Activated naive CD8-positive, alpha-beta T cell (primary cell): ENCODE data around the gene FBXL5.

ENCODE experiments used
- H3K27ac Mint-ChIP-seq: one replicate; pipeline ENCODE4 v1.8.0; 2021; ENCODE audit warnings: mixed read lengths
- H3K27me3 Mint-ChIP-seq: one replicate; pipeline ENCODE4 v1.8.0; 2021; ENCODE audit warnings: mixed read lengths
- H3K36me3 Mint-ChIP-seq: one replicate; pipeline ENCODE4 v1.8.0; 2021; ENCODE audit warnings: mixed read lengths
- H3K4me1 Mint-ChIP-seq: one replicate; pipeline ENCODE4 v1.8.0; 2021; ENCODE audit warnings: low read depth, mixed read lengths
- H3K4me3 Mint-ChIP-seq: one replicate; pipeline ENCODE4 v1.8.0; 2021; ENCODE audit warnings: mild to moderate bottlenecking, mixed read lengths
- H3K9me3 Mint-ChIP-seq: one replicate; pipeline ENCODE4 v1.8.0; 2021; ENCODE audit warnings: low read depth, mixed read lengths

The FBXL5 gene

DNA sequence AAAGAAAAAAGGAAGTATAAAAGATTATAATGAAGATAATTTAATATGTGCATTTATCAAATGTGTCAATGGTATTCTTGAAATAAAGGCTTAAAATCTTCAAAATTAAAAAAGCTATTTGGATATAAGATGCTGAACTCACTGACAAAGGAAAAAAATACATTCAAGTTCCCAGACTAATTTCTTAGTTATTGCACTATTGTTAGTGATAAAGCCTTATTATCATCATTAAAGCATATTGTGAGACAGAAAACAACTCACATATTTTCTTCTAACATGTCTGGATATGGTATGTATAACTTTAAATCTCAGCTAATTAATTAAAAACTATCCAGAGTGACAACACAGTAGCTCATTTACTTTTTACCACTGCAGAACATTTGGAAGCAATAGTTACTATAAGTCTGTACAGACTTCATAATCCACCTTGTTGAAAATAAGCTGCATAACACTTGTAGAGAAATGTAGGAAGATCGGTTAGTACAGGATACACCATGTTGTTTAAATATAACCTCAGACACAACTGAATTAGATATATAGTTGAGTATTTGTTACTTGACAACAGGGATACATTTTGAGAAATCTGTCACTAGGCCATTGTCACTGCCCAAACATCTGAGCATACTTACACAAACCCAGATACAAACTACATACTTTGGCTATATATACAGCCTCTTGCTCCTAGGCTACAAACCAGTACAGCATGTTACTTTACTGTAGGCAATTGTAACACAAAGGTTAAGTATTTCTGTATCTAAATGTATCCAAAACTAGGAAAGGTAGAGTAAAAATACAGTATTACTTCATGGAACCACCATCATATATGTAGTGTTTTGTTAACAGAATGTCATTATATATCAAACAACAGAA, 13.6 kb upstream of the FBXL5 start:
- Mint-ChIP-seq H3K4me1 (no peaks in the 10 kb centered on the region), H3K27ac (no peak overlapping the region), H3K27me3 (no peaks in the 10 kb centered on the region), H3K9me3 (no peaks in the 10 kb centered on the region), H3K4me3 (no peak overlapping the region), H3K36me3 (no peaks in the 10 kb centered on the region)

DNA sequence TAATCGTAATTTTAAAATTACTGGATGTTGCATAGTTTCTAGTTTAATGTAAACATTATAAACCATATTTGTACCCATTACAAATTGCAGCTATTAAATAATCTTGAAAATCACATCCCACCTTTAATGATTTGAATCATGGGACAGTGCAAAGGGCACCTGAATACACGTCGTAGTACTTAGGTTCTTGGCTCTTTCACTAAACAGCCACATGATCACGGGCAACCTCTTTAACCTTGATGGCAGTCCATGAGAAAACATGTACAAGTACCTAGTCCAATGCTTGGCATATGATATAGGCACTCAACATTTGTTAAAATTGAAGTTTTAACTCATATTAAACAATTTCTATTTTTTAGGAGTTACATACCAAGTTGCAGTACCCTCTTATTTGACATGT, 11.8 kb upstream of the FBXL5 start:
- no peaks in the 10 kb centered on the region for H3K36me3 Mint-ChIP-seq
- no peak overlapping the region for H3K4me3 Mint-ChIP-seq
- no peaks in the 10 kb centered on the region for H3K27me3 Mint-ChIP-seq
- no peak overlapping the region for H3K27ac Mint-ChIP-seq
- no peaks in the 10 kb centered on the region for H3K4me1 Mint-ChIP-seq
- H3K9me3 Mint-ChIP-seq = no peaks in the 10 kb centered on the region

- no peaks in the 10 kb centered on the region for H3K4me1 Mint-ChIP-seq
- H3K9me3 Mint-ChIP-seq = no peaks in the 10 kb centered on the region
- H3K36me3 Mint-ChIP-seq = no peaks in the 10 kb centered on the region
- no peak overlapping the region for H3K27ac Mint-ChIP-seq
- H3K27me3 Mint-ChIP-seq = no peaks in the 10 kb centered on the region
- no peak overlapping the region for H3K4me3 Mint-ChIP-seq
Measured at GRCh38 chr4:15665753-15666365, 10.7 kb upstream of the FBXL5 start.

GRCh38 chr4:15659768-15660570, 4.8 kb upstream of the FBXL5 start:
- H3K27ac Mint-ChIP-seq = no peak overlapping the region
- no peak overlapping the region for H3K4me3 Mint-ChIP-seq
- peaks cover 13% of the 10 kb centered on the region for H3K4me1 Mint-ChIP-seq
- H3K27me3 Mint-ChIP-seq = no peaks in the 10 kb centered on the region
- no peaks in the 10 kb centered on the region for H3K36me3 Mint-ChIP-seq
- no peaks in the 10 kb centered on the region for H3K9me3 Mint-ChIP-seq

DNA sequence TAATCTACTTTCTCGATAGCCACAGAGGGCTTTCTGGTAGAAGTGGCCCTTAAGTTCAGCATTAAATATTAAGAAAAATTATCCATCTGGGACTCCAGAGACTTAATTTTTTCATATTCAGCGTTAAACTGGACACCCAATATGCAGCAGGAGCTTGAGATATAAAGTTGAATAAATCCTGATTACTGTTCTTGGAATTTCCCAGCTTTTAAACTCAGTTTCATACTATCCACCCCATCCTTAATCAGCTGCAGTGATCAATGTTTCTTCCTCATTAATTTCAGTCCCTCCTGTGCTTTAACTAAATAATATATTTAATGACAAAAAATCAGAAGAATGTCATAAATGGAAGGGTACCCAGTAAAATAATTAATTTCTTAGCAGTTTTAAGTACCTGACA, 3.6 kb upstream of the FBXL5 start:
- H3K36me3 Mint-ChIP-seq = no peaks in the 10 kb centered on the region
- no peak overlapping the region for H3K27ac Mint-ChIP-seq
- H3K9me3 Mint-ChIP-seq = no peaks in the 10 kb centered on the region
- H3K4me3 Mint-ChIP-seq = no peak overlapping the region
- no peaks in the 10 kb centered on the region for H3K27me3 Mint-ChIP-seq
- H3K4me1 Mint-ChIP-seq = peaks cover 20% of the 10 kb centered on the region

DNA sequence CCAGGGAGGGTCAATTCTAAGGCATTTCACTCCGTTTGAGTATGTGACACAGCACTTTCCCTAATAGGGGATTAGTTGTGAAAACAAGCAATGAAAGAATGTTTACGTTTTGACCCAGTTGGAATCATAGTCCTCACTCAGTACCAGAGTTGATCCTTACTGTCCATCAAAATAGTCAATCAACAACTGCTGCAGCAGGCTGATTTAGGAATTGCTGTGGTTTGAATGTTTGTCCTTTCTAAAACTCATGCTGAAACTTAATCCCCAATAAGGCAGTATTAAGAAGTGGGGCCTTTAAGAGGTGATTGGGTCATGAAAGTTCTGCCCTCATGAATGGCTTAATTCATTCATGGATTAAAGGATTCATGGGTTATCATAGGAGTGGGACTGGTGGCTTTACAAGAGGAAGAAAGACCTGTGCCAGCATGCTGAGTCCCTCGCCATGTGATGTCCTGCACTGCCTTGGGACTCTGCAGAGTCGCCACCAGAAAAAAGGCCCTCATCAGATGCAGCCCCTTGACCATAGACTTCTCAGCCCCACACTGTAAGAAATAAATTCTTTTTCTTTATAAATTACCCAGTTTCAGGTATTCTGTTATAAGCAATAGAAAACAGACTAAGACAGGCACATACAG, 3.1 kb upstream of the FBXL5 start:
- H3K4me1 Mint-ChIP-seq = peaks cover 25% of the 10 kb centered on the region
- H3K27ac Mint-ChIP-seq = peak overlapping the region; percentile 34
- H3K9me3 Mint-ChIP-seq = no peaks in the 10 kb centered on the region
- H3K36me3 Mint-ChIP-seq = no peaks in the 10 kb centered on the region
- H3K27me3 Mint-ChIP-seq = no peaks in the 10 kb centered on the region
- H3K4me3 Mint-ChIP-seq = no peak overlapping the region

GRCh38 chr4:15657366-15657765, 2.2 kb upstream of the FBXL5 start:
- Mint-ChIP-seq H3K9me3 (no peaks in the 10 kb centered on the region), H3K4me3 (peak overlapping the region; percentile 32), H3K27ac (no peak overlapping the region), H3K36me3 (no peaks in the 10 kb centered on the region), H3K27me3 (no peaks in the 10 kb centered on the region), H3K4me1 (peaks cover 34% of the 10 kb centered on the region)

- no peaks in the 10 kb centered on the region for H3K27me3 Mint-ChIP-seq
- H3K27ac Mint-ChIP-seq = peak overlapping the region; percentile 97
- no peaks in the 10 kb centered on the region for H3K36me3 Mint-ChIP-seq
- H3K9me3 Mint-ChIP-seq = no peaks in the 10 kb centered on the region
- peak overlapping the region; percentile 90 for H3K4me3 Mint-ChIP-seq
- peaks cover 47% of the 10 kb centered on the region for H3K4me1 Mint-ChIP-seq
Measured at GRCh38 chr4:15656038-15656470, 897 bp upstream of the FBXL5 start.

DNA sequence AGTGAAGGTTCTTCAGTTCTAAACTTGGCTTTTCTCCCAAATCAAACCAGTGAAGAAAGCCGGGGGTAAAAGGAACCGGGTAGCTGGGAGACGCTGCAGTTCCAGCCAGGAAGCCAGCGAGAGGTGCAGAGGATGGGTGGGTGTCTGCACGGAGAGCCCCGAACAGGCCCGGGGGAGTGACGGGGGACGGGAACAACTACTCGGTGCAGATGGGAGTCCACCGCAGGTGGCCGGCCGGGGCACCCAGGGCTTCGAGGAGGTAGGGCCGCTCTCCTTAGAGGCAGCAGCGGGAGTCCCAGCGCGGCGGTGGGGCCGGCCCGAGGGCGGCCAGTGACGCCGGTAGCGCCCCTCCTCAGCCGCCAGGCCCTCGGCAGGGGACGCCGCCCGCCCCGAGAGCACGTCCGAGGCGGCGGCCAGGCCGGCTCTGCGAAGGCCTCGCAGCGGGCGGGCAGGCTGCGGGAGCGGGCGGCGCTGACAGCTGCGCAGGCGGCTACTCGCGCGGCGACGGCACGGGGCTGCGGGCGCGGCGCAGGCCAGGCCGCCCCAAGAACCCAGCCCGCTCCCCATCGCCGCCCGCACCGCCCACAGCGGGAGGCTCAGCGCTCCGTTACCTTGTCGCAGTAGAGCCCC, 449 bp downstream of the FBXL5 start:
- H3K36me3 Mint-ChIP-seq = no peaks in the 10 kb centered on the region

DNA sequence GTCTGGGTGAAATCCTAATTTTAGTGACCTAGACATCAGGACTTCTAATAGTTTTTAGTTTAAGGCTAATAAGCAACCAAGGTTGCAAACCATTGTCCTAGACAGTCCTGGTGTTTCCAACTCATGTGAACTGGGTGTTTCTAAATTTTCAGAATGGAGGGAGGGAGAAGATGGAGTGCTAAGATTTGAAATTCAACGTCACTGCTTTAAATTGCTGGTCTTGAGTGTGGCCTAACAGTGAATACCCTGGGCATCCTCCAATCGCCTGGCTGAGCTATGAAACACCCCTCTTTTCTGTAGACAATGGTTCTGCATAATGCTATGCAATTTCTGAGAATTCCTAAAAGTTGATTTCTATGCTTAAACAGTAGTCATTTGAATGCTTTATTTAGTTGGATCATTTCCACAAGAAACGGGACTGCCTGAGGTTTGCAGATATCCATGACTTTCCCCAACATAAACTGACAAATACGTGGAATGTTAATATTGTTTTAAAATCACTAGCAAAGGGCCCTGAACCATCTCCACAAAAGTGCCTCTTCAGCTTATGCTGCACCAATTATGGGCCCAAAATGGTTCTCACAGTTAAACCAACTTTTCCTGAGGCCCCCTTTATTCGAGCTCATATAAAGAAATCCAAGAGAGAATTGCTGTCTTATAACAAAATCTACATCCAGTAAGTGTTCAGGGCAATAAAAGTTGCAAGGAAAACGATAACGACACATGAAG, 1.1 kb downstream of the FBXL5 start:
- H3K36me3 Mint-ChIP-seq = no peaks in the 10 kb centered on the region
- H3K27me3 Mint-ChIP-seq = no peaks in the 10 kb centered on the region
- H3K9me3 Mint-ChIP-seq = no peaks in the 10 kb centered on the region
- peak overlapping the region; percentile 92 for H3K27ac Mint-ChIP-seq
- H3K4me3 Mint-ChIP-seq = peak overlapping the region; percentile 98
- H3K4me1 Mint-ChIP-seq = peaks cover 56% of the 10 kb centered on the region

More for the DNA sequence above, 449 bp downstream of the FBXL5 start:
- Mint-ChIP-seq H3K4me1 (peaks cover 55% of the 10 kb centered on the region), H3K9me3 (no peaks in the 10 kb centered on the region), H3K27me3 (no peaks in the 10 kb centered on the region), H3K4me3 (peak overlapping the region; percentile 98), H3K27ac (peak overlapping the region; percentile 92)

- no peaks in the 10 kb centered on the region for H3K27me3 Mint-ChIP-seq
- H3K4me1 Mint-ChIP-seq = peaks cover 62% of the 10 kb centered on the region
Measured at GRCh38 chr4:15653420-15653819, 1.7 kb downstream of the FBXL5 start.

DNA sequence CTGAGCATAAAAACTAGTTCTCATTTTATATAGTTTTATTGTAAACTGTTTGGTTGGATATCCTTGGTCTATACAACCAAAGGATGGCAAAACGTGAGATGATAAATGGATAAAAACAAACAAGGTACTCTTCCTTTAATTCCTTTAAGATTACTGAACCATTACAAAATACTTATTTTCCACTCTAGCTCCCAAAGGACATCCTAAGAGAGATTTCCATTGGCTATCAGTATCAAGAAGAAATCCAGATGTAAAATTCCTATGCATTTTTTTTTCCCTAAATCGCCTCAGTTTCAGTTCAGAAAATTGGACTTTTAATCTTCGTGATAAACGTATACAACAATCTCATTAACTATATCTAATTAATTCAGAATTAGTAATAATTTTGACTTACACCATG, 2.3 kb downstream of the FBXL5 start:
- no peak overlapping the region for H3K27ac Mint-ChIP-seq
- H3K4me3 Mint-ChIP-seq = peak overlapping the region; percentile 98
- no peaks in the 10 kb centered on the region for H3K27me3 Mint-ChIP-seq
- no peaks in the 10 kb centered on the region for H3K36me3 Mint-ChIP-seq
- H3K9me3 Mint-ChIP-seq = no peaks in the 10 kb centered on the region
- H3K4me1 Mint-ChIP-seq = peaks cover 65% of the 10 kb centered on the region

More at GRCh38 chr4:15653420-15653819, 1.7 kb downstream of the FBXL5 start:
- H3K36me3 Mint-ChIP-seq = no peaks in the 10 kb centered on the region
- H3K27ac Mint-ChIP-seq = peak overlapping the region; percentile 92
- no peaks in the 10 kb centered on the region for H3K9me3 Mint-ChIP-seq
- peak overlapping the region; percentile 98 for H3K4me3 Mint-ChIP-seq

DNA sequence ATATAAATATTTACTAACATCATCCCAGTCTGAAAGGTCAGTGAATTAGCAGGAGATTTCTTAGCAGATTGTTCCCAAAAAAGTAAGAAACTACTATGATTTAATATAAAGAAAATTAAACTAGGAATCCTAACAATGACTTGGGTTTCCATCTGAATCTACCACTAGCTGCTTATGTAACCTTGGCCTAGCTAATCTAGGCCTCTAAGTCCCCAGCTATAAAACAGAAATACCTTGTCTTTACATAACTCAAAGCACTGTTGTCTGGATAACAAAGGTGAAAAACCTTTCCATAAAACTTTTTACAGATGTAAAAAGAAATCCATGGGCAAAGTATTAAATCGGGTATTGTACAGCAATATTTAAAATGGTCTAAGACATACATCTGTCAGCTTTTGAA, 3.0 kb downstream of the FBXL5 start:
- peak overlapping the region; percentile 46 for H3K27ac Mint-ChIP-seq
- no peaks in the 10 kb centered on the region for H3K9me3 Mint-ChIP-seq
- H3K4me3 Mint-ChIP-seq = peak overlapping the region; percentile 98
- H3K27me3 Mint-ChIP-seq = no peaks in the 10 kb centered on the region
- no peaks in the 10 kb centered on the region for H3K36me3 Mint-ChIP-seq
- peaks cover 72% of the 10 kb centered on the region for H3K4me1 Mint-ChIP-seq

DNA sequence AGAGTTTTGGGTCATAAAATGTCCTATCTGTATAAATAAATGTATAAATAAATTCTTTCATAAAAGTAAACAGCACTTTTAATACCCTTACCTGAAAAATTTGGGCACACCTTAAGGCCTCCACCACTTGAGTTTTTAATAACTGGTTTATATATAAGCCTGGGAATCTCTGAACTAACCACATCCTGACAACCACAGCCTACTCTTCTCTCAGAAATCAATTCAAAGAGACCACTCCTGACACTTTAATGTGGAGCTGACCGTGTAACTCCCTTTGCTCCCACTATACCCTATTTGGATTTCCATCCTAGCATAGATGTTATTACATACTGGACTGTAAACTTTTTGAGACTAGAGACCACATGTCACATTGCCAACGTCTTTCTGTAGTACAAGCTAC, 3.5 kb downstream of the FBXL5 start:
- Mint-ChIP-seq H3K27me3 (no peaks in the 10 kb centered on the region), H3K4me3 (peak overlapping the region; percentile 60), H3K9me3 (no peaks in the 10 kb centered on the region), H3K27ac (peak overlapping the region; percentile 46), H3K4me1 (peaks cover 74% of the 10 kb centered on the region), H3K36me3 (no peaks in the 10 kb centered on the region)
